Measurements from ENCODE around the gene DZIP1.

DZIP1 gene

DNA sequence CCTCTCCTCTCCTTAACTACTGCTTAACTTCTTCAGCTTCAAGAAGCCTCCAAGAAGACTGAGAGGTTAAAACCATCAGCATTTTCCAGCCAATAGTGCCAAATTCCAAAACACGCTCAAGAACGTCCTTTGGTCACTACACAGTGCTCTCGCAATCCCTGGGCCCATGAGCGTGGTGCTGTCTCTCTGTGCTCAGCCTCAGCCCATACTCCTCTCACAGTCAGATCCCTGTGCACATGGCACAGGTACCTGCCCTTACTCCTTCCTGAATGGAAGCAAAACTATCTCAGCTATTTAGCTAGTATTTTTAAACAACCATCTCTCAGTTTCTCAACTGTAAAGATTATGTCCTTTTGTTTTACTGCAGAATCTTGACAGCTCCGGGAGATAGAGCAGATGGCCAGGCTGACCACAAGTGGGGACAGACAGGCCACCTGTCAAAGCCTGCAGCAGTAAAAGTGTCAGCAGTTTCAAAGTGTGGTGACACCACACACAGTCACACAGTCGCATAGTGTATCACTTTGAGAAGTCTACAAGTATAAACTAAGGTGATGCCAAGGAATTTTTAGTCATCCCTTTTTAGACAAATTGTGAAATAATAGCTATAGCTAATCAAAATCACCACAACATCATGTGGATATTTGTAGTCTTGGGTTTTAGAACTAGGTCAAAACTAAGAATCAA, 35.7 kb downstream of the DZIP1 start:
- H3K36me3 ChIP-seq (replicated peaks; ENCODE audit: low read depth, low read length), result no peaks in the 10 kb centered on the region
- H3K27me3 ChIP-seq (ENCODE audit: low read depth, low read length), result peaks cover 29% of the 10 kb centered on the region
- no peaks in the 10 kb centered on the region for H3K79me2 ChIP-seq (ENCODE audit: low read length)
- no peak overlapping the region for H3K4me3 ChIP-seq (ENCODE audit: low read length)
- no peak overlapping the region for H3K27ac ChIP-seq (ENCODE audit: low read length)
- TF ChIP-seq EZH2phosphoT487 (IDR thresholded peaks at IDR 0.05; ENCODE audit: low read depth), result no peak
- TF ChIP-seq, protein P1, sequence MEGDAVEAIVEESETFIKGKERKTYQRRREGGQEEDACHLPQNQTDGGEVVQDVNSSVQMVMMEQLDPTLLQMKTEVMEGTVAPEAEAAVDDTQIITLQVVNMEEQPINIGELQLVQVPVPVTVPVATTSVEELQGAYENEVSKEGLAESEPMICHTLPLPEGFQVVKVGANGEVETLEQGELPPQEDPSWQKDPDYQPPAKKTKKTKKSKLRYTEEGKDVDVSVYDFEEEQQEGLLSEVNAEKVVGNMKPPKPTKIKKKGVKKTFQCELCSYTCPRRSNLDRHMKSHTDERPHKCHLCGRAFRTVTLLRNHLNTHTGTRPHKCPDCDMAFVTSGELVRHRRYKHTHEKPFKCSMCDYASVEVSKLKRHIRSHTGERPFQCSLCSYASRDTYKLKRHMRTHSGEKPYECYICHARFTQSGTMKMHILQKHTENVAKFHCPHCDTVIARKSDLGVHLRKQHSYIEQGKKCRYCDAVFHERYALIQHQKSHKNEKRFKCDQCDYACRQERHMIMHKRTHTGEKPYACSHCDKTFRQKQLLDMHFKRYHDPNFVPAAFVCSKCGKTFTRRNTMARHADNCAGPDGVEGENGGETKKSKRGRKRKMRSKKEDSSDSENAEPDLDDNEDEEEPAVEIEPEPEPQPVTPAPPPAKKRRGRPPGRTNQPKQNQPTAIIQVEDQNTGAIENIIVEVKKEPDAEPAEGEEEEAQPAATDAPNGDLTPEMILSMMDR (IDR thresholded peaks at IDR 0.05; ENCODE audit: low read depth, low read length), result no peak
- H3K9me3 ChIP-seq (ENCODE audit: insufficient read depth, low read length), result no peaks in the 10 kb centered on the region
- no peaks in the 10 kb centered on the region for H3K4me1 ChIP-seq (ENCODE audit: low read length)
- H4K20me1 ChIP-seq (ENCODE audit: insufficient read depth, low read length), result no peaks in the 10 kb centered on the region
- no peak overlapping the region for H2AFZ ChIP-seq (ENCODE audit: low read depth, low read length)
- no peak overlapping the region for H3K9ac ChIP-seq (ENCODE audit: low read length)
- no peak overlapping the region for H3K4me2 ChIP-seq (ENCODE audit: low read length)

DNA sequence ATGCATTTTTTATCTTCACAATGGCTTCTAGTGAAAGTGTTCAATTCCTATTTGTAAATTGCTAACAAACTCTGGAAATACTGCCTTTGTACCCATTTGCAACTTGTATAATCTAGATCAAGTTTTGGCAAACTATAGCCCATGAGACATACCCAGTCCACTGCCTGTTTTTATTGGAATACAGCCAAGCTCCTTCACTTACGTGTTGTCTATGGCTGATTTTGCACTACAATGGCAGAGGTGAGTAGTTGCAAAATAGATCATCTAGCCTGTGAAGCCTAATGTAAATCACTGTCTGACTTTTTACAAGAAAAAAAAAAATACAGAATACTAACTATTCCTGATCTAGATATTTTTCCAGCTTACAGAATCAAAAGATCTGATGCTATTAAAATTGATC, 37.1 kb downstream of the DZIP1 start:
- Histone ChIP-seq H4K20me1 (ENCODE audit: insufficient read depth, low read length) (no peaks in the 10 kb centered on the region), H3K27ac (ENCODE audit: low read length) (no peak overlapping the region), H3K4me3 (ENCODE audit: low read length) (no peak overlapping the region), H3K27me3 (ENCODE audit: low read depth, low read length) (peaks cover 31% of the 10 kb centered on the region), H3K9ac (ENCODE audit: low read length) (no peak overlapping the region), H3K9me3 (ENCODE audit: insufficient read depth, low read length) (no peaks in the 10 kb centered on the region), H3K4me2 (ENCODE audit: low read length) (no peak overlapping the region), H3K4me1 (ENCODE audit: low read length) (no peaks in the 10 kb centered on the region), H2AFZ (ENCODE audit: low read depth, low read length) (no peak overlapping the region), H3K36me3 (replicated peaks; ENCODE audit: low read depth, low read length) (no peaks in the 10 kb centered on the region), H3K79me2 (ENCODE audit: low read length) (no peaks in the 10 kb centered on the region)
- TF ChIP-seq, protein P1 (IDR thresholded peaks at IDR 0.05; ENCODE audit: low read depth, low read length), result no peak
- no peak for TF ChIP-seq EZH2phosphoT487 (IDR thresholded peaks at IDR 0.05; ENCODE audit: low read depth)

DNA sequence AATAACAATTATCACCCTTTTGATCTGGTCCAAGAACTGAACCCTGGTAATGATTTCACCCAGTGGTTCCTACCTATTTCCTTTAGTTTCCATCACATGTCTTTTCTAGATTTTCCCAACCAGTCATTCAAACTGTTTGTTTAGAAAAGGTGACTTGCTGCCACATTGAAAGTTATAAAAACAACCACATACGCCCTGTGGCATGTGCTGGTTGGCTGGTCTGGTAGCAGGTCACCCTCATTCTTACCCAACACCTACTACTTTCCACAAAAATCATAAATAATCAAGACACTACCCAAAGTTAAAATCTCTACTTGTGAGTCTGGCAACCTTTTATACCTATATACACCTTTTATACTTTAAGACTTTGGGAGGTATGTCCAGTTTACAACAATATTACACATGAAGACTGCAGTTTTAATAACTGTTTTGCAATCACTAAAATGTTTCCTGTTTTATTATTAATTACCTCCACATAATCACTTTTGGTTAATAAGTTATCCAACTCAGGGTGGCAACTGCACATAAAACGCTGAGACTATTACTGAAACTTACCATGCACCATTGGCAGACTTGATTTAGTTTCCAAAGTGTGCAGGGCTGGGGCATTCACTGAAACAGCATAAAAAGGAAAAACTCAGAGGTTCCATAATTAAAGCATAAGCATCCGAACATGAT, 38.9 kb downstream of the DZIP1 start:
- Histone ChIP-seq H3K4me1 (ENCODE audit: low read length) (no peaks in the 10 kb centered on the region), H3K27me3 (ENCODE audit: low read depth, low read length) (peaks cover 46% of the 10 kb centered on the region), H3K79me2 (ENCODE audit: low read length) (no peaks in the 10 kb centered on the region), H3K27ac (ENCODE audit: low read length) (no peak overlapping the region), H4K20me1 (ENCODE audit: insufficient read depth, low read length) (no peaks in the 10 kb centered on the region), H3K4me2 (ENCODE audit: low read length) (no peak overlapping the region), H3K9ac (ENCODE audit: low read length) (no peak overlapping the region), H2AFZ (ENCODE audit: low read depth, low read length) (no peak overlapping the region), H3K4me3 (ENCODE audit: low read length) (no peak overlapping the region), H3K36me3 (replicated peaks; ENCODE audit: low read depth, low read length) (no peaks in the 10 kb centered on the region), H3K9me3 (ENCODE audit: insufficient read depth, low read length) (no peaks in the 10 kb centered on the region)
- no peak for TF ChIP-seq EZH2phosphoT487 (IDR thresholded peaks at IDR 0.05; ENCODE audit: low read depth)
- TF ChIP-seq, protein P1 (IDR thresholded peaks at IDR 0.05; ENCODE audit: low read depth, low read length), result no peak

DNA sequence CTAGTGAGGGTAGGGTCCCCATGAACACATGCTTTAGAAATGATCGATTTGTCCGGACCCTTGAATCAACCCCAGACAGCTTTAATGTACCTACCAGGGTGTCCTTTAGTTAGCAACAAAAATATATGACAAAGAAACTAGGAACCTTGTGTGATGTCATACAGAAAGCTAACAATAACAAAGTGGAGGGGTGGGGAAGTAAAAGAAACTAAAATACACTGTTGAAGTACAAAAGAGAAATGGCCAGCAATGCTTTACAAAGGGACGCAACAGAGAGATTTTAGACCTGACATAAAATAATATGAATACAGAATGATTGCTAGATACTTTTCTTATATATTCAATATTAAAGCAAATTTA, 40.0 kb downstream of the DZIP1 start:
- Histone ChIP-seq H3K9ac (ENCODE audit: low read length) (no peak overlapping the region), H3K36me3 (replicated peaks; ENCODE audit: low read depth, low read length) (no peaks in the 10 kb centered on the region), H3K9me3 (ENCODE audit: insufficient read depth, low read length) (no peaks in the 10 kb centered on the region), H3K27ac (ENCODE audit: low read length) (no peak overlapping the region), H3K4me2 (ENCODE audit: low read length) (no peak overlapping the region), H3K79me2 (ENCODE audit: low read length) (no peaks in the 10 kb centered on the region), H3K27me3 (ENCODE audit: low read depth, low read length) (peaks cover 52% of the 10 kb centered on the region), H2AFZ (ENCODE audit: low read depth, low read length) (no peak overlapping the region), H3K4me3 (ENCODE audit: low read length) (no peak overlapping the region), H4K20me1 (ENCODE audit: insufficient read depth, low read length) (no peaks in the 10 kb centered on the region), H3K4me1 (ENCODE audit: low read length) (no peaks in the 10 kb centered on the region)
- TF ChIP-seq EZH2phosphoT487 (IDR thresholded peaks at IDR 0.05; ENCODE audit: low read depth), result no peak
- TF ChIP-seq, protein P1 (IDR thresholded peaks at IDR 0.05; ENCODE audit: low read depth, low read length), result no peak
